WTC11 (cell line): Measurements from ENCODE around the gene ATG16L1. TPM values are rescaled to one million over a fixed set of nuclear protein-coding genes. Genes with fewer than 3 reads are reported as not detected.
A peak's percentile ranks its signal among the peaks of the same experiment; 100 is the strongest.

Experiments used
- ATAC-seq: fragments of 200-7000 bp; cut with Tn5 transposase; 2 replicates; pipeline ENCODE4 v1.10.0; 2021; ENCODE audit warnings: mild to moderate bottlenecking, moderate library complexity
- CTCF ChIA-PET: fragments of 300-600 bp; sonication (Branson Sonifier 250); formaldehyde crosslinking; loops from one replicate; lab custom pipeline; 2021; ENCODE audit warnings: antibody characterized with exemption; lab: Charles Lee
- POLR2A ChIA-PET: fragments of 350-600 bp; sonication (Branson Sonifier 250); formaldehyde crosslinking; loops from one replicate; lab custom pipeline; 2021; ENCODE audit warnings: antibody characterized with exemption; lab: Charles Lee
- DNase-seq: peaks from one replicate; pipeline ENCODE4 v3.0.0; 2021; ENCODE audit warnings: low spot score
- H3K27ac Mint-ChIP-seq: 2 replicates; pipeline ENCODE4 v1.8.0; 2021; ENCODE audit warnings: mixed read lengths
- H3K27me3 Mint-ChIP-seq: 2 replicates; pipeline ENCODE4 v1.8.0; 2021; ENCODE audit warnings: low read depth, mild to moderate bottlenecking, moderate library complexity, mixed read lengths
- H3K36me3 Mint-ChIP-seq: 2 replicates; pipeline ENCODE4 v1.8.0; 2021; ENCODE audit warnings: mixed read lengths
- H3K4me1 Mint-ChIP-seq: 2 replicates; pipeline ENCODE4 v1.8.0; 2022; ENCODE audit warnings: mixed read lengths
- H3K4me3 Mint-ChIP-seq: 2 replicates; pipeline ENCODE4 v1.8.0; 2021; ENCODE audit warnings: mild to moderate bottlenecking, moderate library complexity, mixed read lengths
- H3K9me3 Mint-ChIP-seq: 2 replicates; pipeline ENCODE4 v1.8.0; 2021; ENCODE audit warnings: mixed read lengths
- ATF2 ChIP-seq: sonication (generic); formaldehyde crosslinking; IDR thresholded peaks from 2 replicates; pipeline ENCODE4 v1.8.1; 2022; ENCODE audit warnings: low read depth, missing genetic modification reagents, borderline replicate concordance
- CREB1 ChIP-seq: sonication (generic); formaldehyde crosslinking; IDR thresholded peaks from 2 replicates; pipeline ENCODE4 v1.8.0; 2023; ENCODE audit warnings: mild to moderate bottlenecking, missing genetic modification reagents
- ESRRA ChIP-seq: sonication (generic); formaldehyde crosslinking; IDR thresholded peaks from 2 replicates; pipeline ENCODE4 v1.8.1; 2022; ENCODE audit warnings: mild to moderate bottlenecking, missing genetic modification reagents, borderline replicate concordance
- HMGXB4 ChIP-seq: sonication (generic); formaldehyde crosslinking; IDR thresholded peaks from 2 replicates; pipeline ENCODE4 v1.8.1; 2023; ENCODE audit warnings: mild to moderate bottlenecking, moderate library complexity, missing genetic modification reagents
- JUN ChIP-seq: sonication (generic); formaldehyde crosslinking; IDR thresholded peaks from 2 replicates; pipeline ENCODE4 v1.8.0; 2023; ENCODE audit warnings: mild to moderate bottlenecking, missing genetic modification reagents
- NR3C1 ChIP-seq: sonication (generic); formaldehyde crosslinking; conservative IDR thresholded peaks from 2 replicates; pipeline ENCODE4 v1.8.1; 2023; ENCODE audit warnings: low read depth, mild to moderate bottlenecking, missing genetic modification reagents
- PREB ChIP-seq: sonication (generic); formaldehyde crosslinking; IDR thresholded peaks from 2 replicates; pipeline ENCODE4 v1.8.1; 2022; ENCODE audit warnings: mild to moderate bottlenecking, missing genetic modification reagents, moderate library complexity, borderline replicate concordance
- PRRX2 ChIP-seq: fragments of 250-450 bp; sonication (Bioruptor Pico); IDR thresholded peaks from 2 replicates; pipeline ENCODE4 v1.8.0; 2021; ENCODE audit warnings: mild to moderate bottlenecking
- RELA ChIP-seq: sonication (generic); formaldehyde crosslinking; IDR thresholded peaks from 2 replicates; pipeline ENCODE4 v1.8.1; 2022; ENCODE audit warnings: missing genetic modification reagents, mild to moderate bottlenecking, borderline replicate concordance
- TEAD4 ChIP-seq: sonication (generic); formaldehyde crosslinking; IDR thresholded peaks from 2 replicates; pipeline ENCODE4 v1.8.0; 2022; ENCODE audit warnings: mild to moderate bottlenecking, missing genetic modification reagents
- ZNF121 ChIP-seq: sonication (generic); formaldehyde crosslinking; IDR thresholded peaks from 2 replicates; pipeline ENCODE4 v1.8.0; 2023; ENCODE audit warnings: missing genetic modification reagents
- ZNF219 ChIP-seq: sonication (generic); formaldehyde crosslinking; IDR thresholded peaks from 2 replicates; pipeline ENCODE4 v1.8.0; 2023; ENCODE audit warnings: missing genetic modification reagents, mild to moderate bottlenecking, borderline replicate concordance
- ZNF317 ChIP-seq: sonication (generic); formaldehyde crosslinking; IDR thresholded peaks from 2 replicates; pipeline ENCODE4 v1.8.1; 2023; ENCODE audit warnings: low read depth, mild to moderate bottlenecking, moderate library complexity, missing genetic modification reagents, borderline replicate concordance
- ZNF425 ChIP-seq: fragments of 250-450 bp; sonication (Bioruptor Pico); conservative IDR thresholded peaks from 2 replicates; pipeline ENCODE4 v1.9.0; 2021; ENCODE audit warnings: mild to moderate bottlenecking
- ZNF512 ChIP-seq: sonication (generic); formaldehyde crosslinking; IDR thresholded peaks from 2 replicates; pipeline ENCODE4 v1.8.1; 2022; ENCODE audit warnings: missing genetic modification reagents, borderline replicate concordance
- total RNA-seq: library from RNA; stranded (reverse); gene quantifications from 3 replicates; pipeline ENCODE4 v1.2.3, GENCODE V29; 2021

Gene ATG16L1
- total RNA-seq, 1 experiment from 2014 or later = 31.8 TPM

GRCh38 chr2:233289648-233290047 lies 38.2 kb downstream of the ATG16L1 start:
- CTCF ChIA-PET = no interaction called here
- Mint-ChIP-seq H3K9me3 (no peaks in the 10 kb centered on the region), H3K36me3 (peaks cover 75% of the 10 kb centered on the region), H3K4me3 (no peak overlapping the region), H3K27me3 (no peaks in the 10 kb centered on the region), H3K27ac (peak overlapping the region; percentile 20; the same call in 1 of the 2 replicates), H3K4me1 (no peaks in the 10 kb centered on the region)
- DNase-seq (no peak), ATAC-seq (no peak)
- POLR2A ChIA-PET = no interaction called here
- no peak for TF ChIP-seq ZNF512
- no peak for TF ChIP-seq TEAD4 (CRISPR knock-in tag)
- no peak for TF ChIP-seq CREB1 (CRISPR knock-in tag)
- TF ChIP-seq HMGXB4 = no peak
- no peak for TF ChIP-seq ZNF121
- no peak for TF ChIP-seq ZNF425 (CRISPR knock-in tag)
- no peak for TF ChIP-seq ZNF219 (CRISPR knock-in tag)
- no peak for TF ChIP-seq PREB (CRISPR knock-in tag)
- TF ChIP-seq PRRX2 (CRISPR knock-in tag) = no peak
- TF ChIP-seq ZNF317 (CRISPR knock-in tag) = no peak

- no peaks in the 10 kb centered on the region for H3K9me3 Mint-ChIP-seq
- H3K27me3 Mint-ChIP-seq = no peaks in the 10 kb centered on the region
- ATAC-seq = no peak
- H3K4me3 Mint-ChIP-seq = no peak overlapping the region
- peaks cover 75% of the 10 kb centered on the region for H3K36me3 Mint-ChIP-seq
- H3K4me1 Mint-ChIP-seq = no peaks in the 10 kb centered on the region
- no peak for DNase-seq
- CTCF ChIA-PET = no interaction called here
- POLR2A ChIA-PET = no interaction called here
- no peak overlapping the region for H3K27ac Mint-ChIP-seq
- no peak for TF ChIP-seq ATF2 (CRISPR knock-in tag)
These were observed 38.8 kb downstream of the ATG16L1 start for GRCh38 chr2:233290051-233290845.

GRCh38 chr2:233295891-233296290 lies 44.4 kb downstream of the ATG16L1 start:
- Mint-ChIP-seq H3K4me3 (no peak overlapping the region), H3K4me1 (peaks cover 7% of the 10 kb centered on the region), H3K27ac (no peak overlapping the region), H3K27me3 (no peaks in the 10 kb centered on the region), H3K9me3 (no peaks in the 10 kb centered on the region), H3K36me3 (peaks cover 55% of the 10 kb centered on the region)
- ATAC-seq = no peak
- no peak for DNase-seq
- POLR2A ChIA-PET = no interaction called here
- CTCF ChIA-PET = no interaction called here
- TF ChIP-seq ATF2 (CRISPR knock-in tag) = no peak
- no peak for TF ChIP-seq NR3C1 (CRISPR knock-in tag)
- no peak for TF ChIP-seq JUN (CRISPR knock-in tag)
- no peak for TF ChIP-seq ZNF512
- TF ChIP-seq RELA (CRISPR knock-in tag) = no peak
- no peak for TF ChIP-seq TEAD4 (CRISPR knock-in tag)
- TF ChIP-seq ESRRA = no peak
